Karpas-422 (cell line): ENCODE data around the gene CHSY3. TPM values are rescaled to one million over a fixed set of nuclear protein-coding genes. Genes with fewer than 3 reads are reported as not detected.

Source experiments
- DNase-seq: peaks from one replicate; pipeline ENCODE4 v3.0.0-alpha.2; 2015
- H2AFZ ChIP-seq: fragments of 200-600 bp; sonication (generic); 2 replicates; pipeline ENCODE4 v1.6.1; 2014; ENCODE audit warnings: antibody characterized with exemption, low read length, mixed read lengths
- H3K27ac ChIP-seq: fragments of 200-600 bp; sonication (generic); 2 replicates; pipeline ENCODE4 v1.5.1; 2014; ENCODE audit warnings: mild to moderate bottlenecking, low read length, moderate library complexity
- H3K27me3 ChIP-seq: fragments of 200-600 bp; sonication (generic); 2 replicates; pipeline ENCODE4 v1.6.1; 2014; ENCODE audit warnings: low read length, mixed read lengths
- H3K36me3 ChIP-seq: fragments of 200-600 bp; sonication (generic); 2 replicates; pipeline ENCODE4 v1.6.1; 2014; ENCODE audit warnings: low read length, mixed read lengths; ENCODE audit not compliant: insufficient read depth
- H3K4me1 ChIP-seq: fragments of 200-600 bp; sonication (generic); 2 replicates; pipeline ENCODE4 v1.6.1; 2014; ENCODE audit warnings: mild to moderate bottlenecking, low read length, mixed read lengths
- H3K4me2 ChIP-seq: fragments of 200-600 bp; sonication (generic); 2 replicates; pipeline ENCODE4 v1.6.1; 2014; ENCODE audit warnings: low read length, low read depth, mild to moderate bottlenecking; ENCODE audit not compliant: poor library complexity, severe bottlenecking
- H3K4me3 ChIP-seq: fragments of 200-600 bp; sonication (generic); 2 replicates; pipeline ENCODE4 v1.5.1; 2014; ENCODE audit warnings: mild to moderate bottlenecking, antibody characterized with exemption, low read length, mixed read lengths
- H3K79me2 ChIP-seq: fragments of 200-600 bp; sonication (generic); 2 replicates; pipeline ENCODE4 v1.6.1; 2014; ENCODE audit warnings: mild to moderate bottlenecking, low read length, mixed read lengths
- H3K9ac ChIP-seq: fragments of 200-600 bp; sonication (generic); 2 replicates; pipeline ENCODE4 v1.6.0; 2014; ENCODE audit warnings: low read length
- H3K9me2 ChIP-seq: fragments of 200-600 bp; sonication (generic), shearing (Covaris generic); replicated peaks from 2 replicates; pipeline ENCODE4 v1.6.0; 2014; ENCODE audit warnings: mild to moderate bottlenecking, low read length, moderate library complexity; ENCODE audit not compliant: insufficient read depth
- H3K9me3 ChIP-seq: fragments of 300-700, 200-600 bp; sonication (generic); 2 replicates; pipeline ENCODE4 v1.6.1; 2014; ENCODE audit warnings: low read length, mixed read lengths
- H4K20me1 ChIP-seq: fragments of 200-600 bp; sonication (generic); 2 replicates; pipeline ENCODE4 v1.6.1; 2014; ENCODE audit warnings: mild to moderate bottlenecking, antibody characterized with exemption, low read length, low read depth; ENCODE audit not compliant: insufficient read depth
- total RNA-seq: library from RNA; depleted of rRNA; stranded (reverse); fragments of >200 nt; shearing (Covaris generic); gene quantifications from 2 replicates; pipeline ENCODE4 v1.2.3, GENCODE V29; 2014; ENCODE audit warnings: low replicate concordance

The CHSY3 gene
- total RNA-seq, 1 experiment from 2014 or later = not detected

GRCh38 chr5:130066644-130067043 lies 162.4 kb downstream of the CHSY3 start:
- Histone ChIP-seq H4K20me1 (no peaks in the 10 kb centered on the region), H3K9ac (no peak overlapping the region), H2AFZ (no peak overlapping the region), H3K4me3 (no peak overlapping the region), H3K27me3 (no peaks in the 10 kb centered on the region), H3K4me1 (no peaks in the 10 kb centered on the region), H3K4me2 (no peak overlapping the region), H3K9me2 (no peaks in the 10 kb centered on the region), H3K36me3 (no peaks in the 10 kb centered on the region), H3K79me2 (no peaks in the 10 kb centered on the region), H3K9me3 (no peaks in the 10 kb centered on the region), H3K27ac (no peak overlapping the region)
- no peak for DNase-seq

GRCh38 chr5:130067364-130067763 lies 163.1 kb downstream of the CHSY3 start:
- Histone ChIP-seq H3K36me3 (no peaks in the 10 kb centered on the region), H2AFZ (no peak overlapping the region), H3K27ac (no peak overlapping the region), H3K4me1 (no peaks in the 10 kb centered on the region), H3K79me2 (no peaks in the 10 kb centered on the region), H3K27me3 (no peaks in the 10 kb centered on the region), H3K4me2 (no peak overlapping the region), H3K4me3 (no peak overlapping the region), H3K9me2 (no peaks in the 10 kb centered on the region), H3K9me3 (no peaks in the 10 kb centered on the region), H3K9ac (no peak overlapping the region), H4K20me1 (no peaks in the 10 kb centered on the region)
- no peak for DNase-seq

GRCh38 chr5:130068101-130068500 lies 163.8 kb downstream of the CHSY3 start:
- H3K36me3 ChIP-seq = no peaks in the 10 kb centered on the region
- no peak overlapping the region for H3K4me2 ChIP-seq
- H3K27ac ChIP-seq = no peak overlapping the region
- no peaks in the 10 kb centered on the region for H3K4me1 ChIP-seq
- no peak for DNase-seq
- H3K9me3 ChIP-seq = no peaks in the 10 kb centered on the region
- H3K79me2 ChIP-seq = no peaks in the 10 kb centered on the region
- H3K9me2 ChIP-seq = no peaks in the 10 kb centered on the region
- H4K20me1 ChIP-seq = no peaks in the 10 kb centered on the region
- no peak overlapping the region for H3K4me3 ChIP-seq
- H3K9ac ChIP-seq = no peak overlapping the region
- no peak overlapping the region for H2AFZ ChIP-seq
- no peaks in the 10 kb centered on the region for H3K27me3 ChIP-seq

GRCh38 chr5:130068988-130069387 lies 164.7 kb downstream of the CHSY3 start:
- no peak overlapping the region for H3K4me2 ChIP-seq
- no peaks in the 10 kb centered on the region for H3K4me1 ChIP-seq
- no peak overlapping the region for H2AFZ ChIP-seq
- H3K4me3 ChIP-seq = no peak overlapping the region
- H3K36me3 ChIP-seq = no peaks in the 10 kb centered on the region
- no peaks in the 10 kb centered on the region for H3K79me2 ChIP-seq
- no peak overlapping the region for H3K9ac ChIP-seq
- H3K27ac ChIP-seq = no peak overlapping the region
- no peaks in the 10 kb centered on the region for H3K9me3 ChIP-seq
- H3K9me2 ChIP-seq = no peaks in the 10 kb centered on the region
- no peaks in the 10 kb centered on the region for H3K27me3 ChIP-seq
- no peak for DNase-seq
- H4K20me1 ChIP-seq = no peaks in the 10 kb centered on the region

GRCh38 chr5:130074820-130075219 lies 170.6 kb downstream of the CHSY3 start:
- H3K27ac ChIP-seq = no peak overlapping the region

GRCh38 chr5:130077007-130077406 lies 172.7 kb downstream of the CHSY3 start:
- no peak overlapping the region for H3K27ac ChIP-seq
- no peak overlapping the region for H3K4me3 ChIP-seq
- H3K36me3 ChIP-seq = no peaks in the 10 kb centered on the region
- no peaks in the 10 kb centered on the region for H3K79me2 ChIP-seq
- no peak overlapping the region for H3K9ac ChIP-seq
- no peaks in the 10 kb centered on the region for H3K27me3 ChIP-seq
- no peak for DNase-seq
- H4K20me1 ChIP-seq = no peaks in the 10 kb centered on the region; the same call in 1 of the 2 replicates
- no peak overlapping the region for H3K4me2 ChIP-seq
- no peaks in the 10 kb centered on the region for H3K9me2 ChIP-seq
- H3K4me1 ChIP-seq = no peaks in the 10 kb centered on the region
- H3K9me3 ChIP-seq = no peaks in the 10 kb centered on the region
- H2AFZ ChIP-seq = no peak overlapping the region

More at GRCh38 chr5:130074820-130075219, 170.6 kb downstream of the CHSY3 start:
- H3K4me2 ChIP-seq = no peak overlapping the region
- no peaks in the 10 kb centered on the region for H3K79me2 ChIP-seq
- no peaks in the 10 kb centered on the region for H3K36me3 ChIP-seq
- H3K9ac ChIP-seq = no peak overlapping the region
- no peak overlapping the region for H2AFZ ChIP-seq
- H4K20me1 ChIP-seq = no peaks in the 10 kb centered on the region; the same call in 1 of the 2 replicates
- DNase-seq = no peak
- H3K9me2 ChIP-seq = no peaks in the 10 kb centered on the region
- no peaks in the 10 kb centered on the region for H3K27me3 ChIP-seq
- H3K4me3 ChIP-seq = no peak overlapping the region
- no peaks in the 10 kb centered on the region for H3K9me3 ChIP-seq
- no peaks in the 10 kb centered on the region for H3K4me1 ChIP-seq

- H3K27ac ChIP-seq = no peak overlapping the region
- H3K9ac ChIP-seq = no peak overlapping the region
- no peaks in the 10 kb centered on the region for H3K36me3 ChIP-seq
- no peak overlapping the region for H3K4me2 ChIP-seq
- no peaks in the 10 kb centered on the region for H3K9me3 ChIP-seq
- no peaks in the 10 kb centered on the region for H3K9me2 ChIP-seq
- H3K4me3 ChIP-seq = no peak overlapping the region
- H3K79me2 ChIP-seq = no peaks in the 10 kb centered on the region
- H2AFZ ChIP-seq = no peak overlapping the region
- no peaks in the 10 kb centered on the region for H3K27me3 ChIP-seq
- H4K20me1 ChIP-seq = no peaks in the 10 kb centered on the region; the same call in 1 of the 2 replicates
- no peaks in the 10 kb centered on the region for H3K4me1 ChIP-seq
- no peak for DNase-seq
Measured at GRCh38 chr5:130078661-130079060, 174.4 kb downstream of the CHSY3 start.

- no peaks in the 10 kb centered on the region for H4K20me1 ChIP-seq
- no peak for DNase-seq
- H3K4me1 ChIP-seq = no peaks in the 10 kb centered on the region
- H3K4me2 ChIP-seq = no peak overlapping the region
- H3K4me3 ChIP-seq = no peak overlapping the region
- no peaks in the 10 kb centered on the region for H3K9me3 ChIP-seq
- no peak overlapping the region for H2AFZ ChIP-seq
- H3K27ac ChIP-seq = no peak overlapping the region
- no peaks in the 10 kb centered on the region for H3K27me3 ChIP-seq
- no peaks in the 10 kb centered on the region for H3K36me3 ChIP-seq
- H3K79me2 ChIP-seq = no peaks in the 10 kb centered on the region
- H3K9ac ChIP-seq = no peak overlapping the region
- H3K9me2 ChIP-seq = no peaks in the 10 kb centered on the region
Measured at GRCh38 chr5:130090569-130091270, 186.5 kb downstream of the CHSY3 start.
